ENCODE measurements around the gene SLC6A8.

The SLC6A8 gene

DNA sequence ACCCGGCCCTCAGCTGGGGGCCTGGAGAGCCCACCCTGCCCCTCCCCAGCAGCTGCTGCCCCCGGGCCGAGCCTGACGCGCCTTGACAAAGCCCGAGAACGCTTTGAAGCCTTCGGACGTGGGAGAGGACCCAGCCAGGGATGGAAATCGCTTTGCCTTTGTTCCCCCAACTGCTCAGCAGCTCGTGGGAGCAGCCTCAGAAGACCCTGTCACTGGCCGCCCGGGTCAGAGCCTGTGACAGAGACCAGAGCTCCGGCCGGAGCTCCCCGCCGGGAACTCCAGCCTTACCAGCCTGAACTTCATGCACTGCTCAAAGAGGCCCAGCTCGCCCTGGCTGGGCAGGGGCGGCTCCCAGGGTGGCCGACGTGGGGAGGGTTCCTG lies 2.6 kb upstream of the SLC6A8 start:
- TF ChIP-seq, protein P1, sequence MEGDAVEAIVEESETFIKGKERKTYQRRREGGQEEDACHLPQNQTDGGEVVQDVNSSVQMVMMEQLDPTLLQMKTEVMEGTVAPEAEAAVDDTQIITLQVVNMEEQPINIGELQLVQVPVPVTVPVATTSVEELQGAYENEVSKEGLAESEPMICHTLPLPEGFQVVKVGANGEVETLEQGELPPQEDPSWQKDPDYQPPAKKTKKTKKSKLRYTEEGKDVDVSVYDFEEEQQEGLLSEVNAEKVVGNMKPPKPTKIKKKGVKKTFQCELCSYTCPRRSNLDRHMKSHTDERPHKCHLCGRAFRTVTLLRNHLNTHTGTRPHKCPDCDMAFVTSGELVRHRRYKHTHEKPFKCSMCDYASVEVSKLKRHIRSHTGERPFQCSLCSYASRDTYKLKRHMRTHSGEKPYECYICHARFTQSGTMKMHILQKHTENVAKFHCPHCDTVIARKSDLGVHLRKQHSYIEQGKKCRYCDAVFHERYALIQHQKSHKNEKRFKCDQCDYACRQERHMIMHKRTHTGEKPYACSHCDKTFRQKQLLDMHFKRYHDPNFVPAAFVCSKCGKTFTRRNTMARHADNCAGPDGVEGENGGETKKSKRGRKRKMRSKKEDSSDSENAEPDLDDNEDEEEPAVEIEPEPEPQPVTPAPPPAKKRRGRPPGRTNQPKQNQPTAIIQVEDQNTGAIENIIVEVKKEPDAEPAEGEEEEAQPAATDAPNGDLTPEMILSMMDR (IDR thresholded peaks at IDR 0.05; ENCODE audit: low read depth, low read length, missing control alignments): no peak
- DNase-seq (ENCODE audit: low read depth): no peak
- no peak overlapping the region for H3K4me3 ChIP-seq (ENCODE audit: low read depth, low read length)

DNA sequence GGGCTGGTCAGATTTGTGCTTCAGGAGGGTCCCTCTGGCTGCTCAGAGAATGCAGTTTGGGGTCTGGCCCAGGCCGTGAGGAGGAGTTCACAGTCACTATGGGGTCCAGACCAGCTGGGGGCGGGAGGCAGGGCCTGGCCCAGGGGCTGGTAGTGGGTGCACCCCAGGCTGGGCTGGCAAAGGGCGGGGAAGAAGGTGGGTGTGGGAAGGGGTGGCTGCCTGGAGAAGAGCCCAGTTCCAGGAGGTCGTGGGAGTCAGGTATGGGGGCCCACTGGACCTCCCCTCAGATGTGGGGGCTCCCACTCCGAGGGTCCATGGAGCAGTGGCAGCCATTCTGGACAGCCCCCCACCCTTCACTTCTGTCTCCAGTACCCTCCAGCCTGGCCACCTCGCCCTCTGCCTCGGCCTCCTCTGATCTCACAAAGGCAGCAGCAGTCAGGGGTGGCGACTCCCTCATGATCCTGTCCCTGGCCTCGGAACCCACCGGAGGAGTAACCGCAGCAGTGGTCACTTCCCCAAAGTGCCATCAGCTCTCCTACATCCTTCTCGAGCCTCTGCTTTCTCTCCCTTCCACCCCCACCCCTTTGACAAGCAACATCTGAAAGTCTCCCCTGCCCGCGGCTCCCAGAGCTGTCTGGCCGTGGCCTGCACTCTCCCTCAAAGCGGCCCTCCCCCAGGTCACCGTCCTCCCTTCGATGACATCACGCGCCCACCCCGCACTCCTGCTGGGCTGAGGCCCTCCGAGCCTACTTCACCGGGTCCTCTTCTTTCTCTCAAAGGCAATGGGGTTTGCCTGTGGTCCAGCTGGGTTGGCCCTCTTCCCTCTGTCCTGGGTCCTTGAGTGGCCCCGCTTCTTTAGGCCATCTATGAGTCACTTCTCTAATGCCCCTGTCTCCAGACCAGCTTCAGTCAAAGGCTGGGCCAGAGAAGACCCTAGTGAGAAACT lies 1.7 kb upstream of the SLC6A8 start:
- TF ChIP-seq, protein P1 (IDR thresholded peaks at IDR 0.05; ENCODE audit: low read depth, low read length, missing control alignments): no peak
- DNase-seq (ENCODE audit: low read depth): no peak
- H3K4me3 ChIP-seq (ENCODE audit: low read depth, low read length): no peak overlapping the region

DNA sequence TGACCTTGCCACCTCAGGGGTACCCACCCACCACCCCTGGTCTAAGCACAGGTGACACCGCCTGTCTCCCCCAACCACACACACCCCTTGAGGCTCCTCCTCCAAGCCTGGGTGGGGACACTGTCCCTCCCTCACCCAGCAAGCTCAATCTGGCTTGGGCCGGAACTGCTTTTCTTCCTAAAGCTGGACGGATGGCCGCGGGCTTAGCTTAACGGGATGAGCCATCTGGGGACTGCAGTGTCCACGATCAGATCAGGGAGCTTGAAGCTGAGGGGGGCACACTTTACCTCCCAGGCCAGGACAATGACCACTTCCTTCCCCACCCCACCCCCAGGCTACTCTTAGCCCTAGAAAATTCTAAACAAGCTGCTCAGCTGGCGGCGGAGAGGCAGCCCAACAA lies 1.0 kb upstream of the SLC6A8 start:
- H3K4me3 ChIP-seq (ENCODE audit: low read depth, low read length): no peak overlapping the region
- TF ChIP-seq, protein P1 (IDR thresholded peaks at IDR 0.05; ENCODE audit: low read depth, low read length, missing control alignments): no peak
- no peak for DNase-seq (ENCODE audit: low read depth)

DNA sequence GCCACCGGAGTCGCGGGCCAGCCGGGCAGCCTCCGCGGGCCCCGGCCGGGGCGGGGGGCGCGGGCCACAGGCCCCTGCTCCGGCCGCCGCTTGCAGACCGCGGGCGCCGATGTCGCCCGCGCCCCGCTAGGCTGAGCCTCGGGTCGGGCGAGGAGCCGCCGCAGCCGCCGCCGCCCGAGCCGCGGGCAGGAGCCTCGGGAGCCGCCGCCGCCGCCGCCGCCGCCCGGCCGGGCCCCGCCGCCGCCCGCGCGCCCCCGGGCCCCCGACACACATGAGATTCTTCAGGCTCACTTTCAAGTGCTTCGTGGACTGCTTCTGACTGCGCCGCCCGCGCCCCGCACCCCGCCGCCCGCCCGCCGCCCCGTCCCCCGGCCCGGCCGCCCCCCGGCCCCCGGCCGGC lies 345 bp downstream of the SLC6A8 start:
- TF ChIP-seq, protein P1 (IDR thresholded peaks at IDR 0.05; ENCODE audit: low read depth, low read length, missing control alignments): no peak
- no peak overlapping the region for H3K4me3 ChIP-seq (ENCODE audit: low read depth, low read length)
- no peak for DNase-seq (ENCODE audit: low read depth)

DNA sequence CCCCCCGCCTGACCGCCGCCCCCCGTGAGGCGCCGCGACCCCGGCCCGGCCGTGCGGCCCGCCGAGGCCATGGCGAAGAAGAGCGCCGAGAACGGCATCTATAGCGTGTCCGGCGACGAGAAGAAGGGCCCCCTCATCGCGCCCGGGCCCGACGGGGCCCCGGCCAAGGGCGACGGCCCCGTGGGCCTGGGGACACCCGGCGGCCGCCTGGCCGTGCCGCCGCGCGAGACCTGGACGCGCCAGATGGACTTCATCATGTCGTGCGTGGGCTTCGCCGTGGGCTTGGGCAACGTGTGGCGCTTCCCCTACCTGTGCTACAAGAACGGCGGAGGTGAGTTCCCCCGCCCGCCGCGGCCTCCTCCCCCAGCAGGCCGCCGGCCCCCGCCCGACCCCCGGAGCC lies 780 bp downstream of the SLC6A8 start:
- no peak for DNase-seq (ENCODE audit: low read depth)
- TF ChIP-seq, protein P1 (IDR thresholded peaks at IDR 0.05; ENCODE audit: low read depth, low read length, missing control alignments): no peak
- H3K4me3 ChIP-seq (ENCODE audit: low read depth, low read length): no peak overlapping the region

DNA sequence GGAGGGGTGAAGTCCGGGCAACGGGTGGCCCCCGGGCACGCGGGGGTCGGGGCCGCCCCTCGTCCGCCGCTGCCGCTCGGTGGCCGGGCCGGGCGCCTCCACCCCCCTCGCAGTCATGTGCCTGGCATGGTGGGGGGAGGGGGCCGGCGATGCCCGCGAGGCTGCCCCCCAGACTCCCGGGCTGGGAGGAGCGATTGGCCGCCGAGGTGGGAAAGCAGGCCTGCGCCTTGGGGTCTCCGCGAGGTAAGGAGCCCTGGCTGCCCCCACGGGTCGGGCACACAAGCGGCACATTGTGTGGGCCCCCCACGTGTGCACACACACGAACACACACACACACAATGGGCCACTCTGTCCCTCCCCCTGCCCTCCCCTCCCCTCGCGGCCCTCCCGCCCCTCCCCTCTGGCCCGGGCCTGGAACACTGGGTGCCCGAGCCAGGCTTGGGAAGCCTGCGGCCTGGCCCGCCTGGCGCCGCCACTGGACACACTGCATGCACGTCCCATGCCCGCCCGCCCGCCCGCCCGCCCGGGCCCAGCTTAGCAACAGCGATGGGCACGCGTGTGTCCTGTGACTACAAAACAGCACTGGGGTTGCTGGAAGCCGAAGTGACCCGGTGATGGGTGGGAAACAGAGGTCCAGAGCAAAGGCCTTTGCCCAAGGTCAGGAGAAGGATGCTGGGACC lies 1.3 kb downstream of the SLC6A8 start:
- H3K4me3 ChIP-seq (ENCODE audit: low read depth, low read length): no peak overlapping the region
- TF ChIP-seq, protein P1 (IDR thresholded peaks at IDR 0.05; ENCODE audit: low read depth, low read length, missing control alignments): no peak
- DNase-seq (ENCODE audit: low read depth): no peak

All from GM12864 (cell line).